Kidney (tissue), 14 donors: ENCODE measurements around the gene IMPG2. TPM values are rescaled to one million over a fixed set of nuclear protein-coding genes. Genes with fewer than 3 reads are reported as not detected.

Source experiments
- DNase-seq, 5 donors: peaks; one replicate each; pipeline ENCODE4 v3.0.0-alpha.2; 2013 to 2020
- FAIRE-seq: peaks from 2 replicates; lab custom pipeline; 2012; peaks lifted over from hg19 to GRCh38; lab: Jason Lieb, UNC
- H3K27ac ChIP-seq, 2 donors: one replicate each; pipeline ENCODE4 v1.7.0; 2013; ENCODE audit warnings: low read depth in 2 of 2, low read length in 2 of 2, inconsistent platforms in 1 of 2
- H3K27me3 ChIP-seq: one replicate; pipeline ENCODE4 v1.7.1; 2013; ENCODE audit warnings: low read length, inconsistent platforms; ENCODE audit not compliant: control insufficient read depth, insufficient read depth
- H3K36me3 ChIP-seq, 3 donors: one replicate each; pipeline versions ENCODE4 v1.7.0 to v1.7.1; 2013; ENCODE audit warnings: low read length in 3 of 3, control low read depth in 1 of 3, inconsistent platforms in 1 of 3; ENCODE audit not compliant: insufficient read depth in 3 of 3, control insufficient read depth in 2 of 3
- H3K4me1 ChIP-seq, 3 donors: one replicate each; pipeline versions ENCODE4 v1.7.0 to v1.7.1; 2013; ENCODE audit warnings: low read length in 3 of 3, inconsistent platforms in 1 of 3, low read depth in 1 of 3; ENCODE audit not compliant: control insufficient read depth in 2 of 3, insufficient read depth in 2 of 3
- H3K4me3 ChIP-seq, 3 donors: one replicate each; pipeline versions ENCODE4 v1.7.0 to v1.8.1; 2013; ENCODE audit warnings: low read length in 3 of 3, control low read depth in 1 of 3, inconsistent platforms in 1 of 3
- H3K9ac ChIP-seq, 3 donors: one replicate each; pipeline versions ENCODE4 v1.7.0 to v1.7.1; 2013; ENCODE audit warnings: low read length in 3 of 3, control low read depth in 1 of 3, inconsistent platforms in 1 of 3
- H3K9me3 ChIP-seq, 3 donors: one replicate each; pipeline versions ENCODE4 v1.7.0 to v1.7.1; 2013; ENCODE audit warnings: low read length in 3 of 3, control low read depth in 1 of 3, inconsistent platforms in 1 of 3; ENCODE audit not compliant: control insufficient read depth in 2 of 3, insufficient read depth in 1 of 3
- intact Hi-C: fragments of 100-400 bp; cut with DNase I; formaldehyde crosslinking; loops from one replicate; pipeline ENCODE4 v1.11.1; 2022
- polyA plus RNA-seq: library from polyadenylated mRNA; stranded (reverse); fragments of 350-450 nt; fragmentation: Illumina TruSeq; extraction: RNeasy Lipid Tissue Mini Kit (QIAGEN cat#74804); gene quantifications from one replicate; pipeline ENCODE4 v1.2.3, GENCODE V29; 2014; ENCODE audit warnings: low read depth, low replicate concordance; ENCODE audit not compliant: insufficient read depth
- total RNA-seq: library from RNA; stranded (reverse); fragmentation: NEBNext Ultra II Directional; extraction: Animal tissue kit (Norgen Biotek cat#: 25700); gene quantifications from one replicate; pipeline ENCODE4 v1.2.1, GENCODE V29; 2021
- TF ChIP-seq, protein P1 (sequence below): IDR thresholded peaks from 3 replicates; pipeline ENCODE4 v1.5.1; 2012; ENCODE audit warnings: mild to moderate bottlenecking, moderate library complexity, borderline replicate concordance; ENCODE audit not compliant: insufficient read depth; ENCODE audit errors: extremely low read depth
- donor health status: control.
- donor health status: control.
- donor health status: control.
- donor health status: control.
- donor health status: control.
- donor health status: DM: yes; HTN: yes; CAD: no.
- donor health status: Normal renal cell carcinoma (clear cell type).

The IMPG2 gene
- total and polyA plus RNA-seq, 2 donors from 2014 or later, result 0.15 to 0.85 TPM

DNA sequence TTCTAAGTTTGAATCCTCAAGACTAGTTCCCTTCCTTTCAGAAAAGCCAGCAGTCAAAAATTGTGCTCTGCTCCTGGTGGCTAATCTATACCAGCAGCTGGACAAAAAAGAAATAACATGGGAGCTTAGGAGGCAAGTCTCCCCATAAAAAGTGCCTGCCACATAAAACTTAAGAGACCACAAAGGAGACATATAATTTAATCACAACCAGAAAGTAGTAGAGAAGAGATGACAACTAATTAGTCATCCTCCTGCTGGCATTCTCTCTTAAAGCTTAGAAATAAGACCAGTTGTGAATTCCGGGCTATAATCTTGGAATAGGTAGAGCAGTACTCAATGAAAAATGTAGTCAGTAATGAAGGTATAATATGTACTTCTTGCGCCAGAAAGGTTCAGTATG, 20.2 kb upstream of the IMPG2 start:
- H3K4me3 ChIP-seq, result no peak overlapping the region
- intact Hi-C loops, result no loop called here
- DNase-seq (no peak), FAIRE-seq (no peak)
- TF ChIP-seq, protein P1, sequence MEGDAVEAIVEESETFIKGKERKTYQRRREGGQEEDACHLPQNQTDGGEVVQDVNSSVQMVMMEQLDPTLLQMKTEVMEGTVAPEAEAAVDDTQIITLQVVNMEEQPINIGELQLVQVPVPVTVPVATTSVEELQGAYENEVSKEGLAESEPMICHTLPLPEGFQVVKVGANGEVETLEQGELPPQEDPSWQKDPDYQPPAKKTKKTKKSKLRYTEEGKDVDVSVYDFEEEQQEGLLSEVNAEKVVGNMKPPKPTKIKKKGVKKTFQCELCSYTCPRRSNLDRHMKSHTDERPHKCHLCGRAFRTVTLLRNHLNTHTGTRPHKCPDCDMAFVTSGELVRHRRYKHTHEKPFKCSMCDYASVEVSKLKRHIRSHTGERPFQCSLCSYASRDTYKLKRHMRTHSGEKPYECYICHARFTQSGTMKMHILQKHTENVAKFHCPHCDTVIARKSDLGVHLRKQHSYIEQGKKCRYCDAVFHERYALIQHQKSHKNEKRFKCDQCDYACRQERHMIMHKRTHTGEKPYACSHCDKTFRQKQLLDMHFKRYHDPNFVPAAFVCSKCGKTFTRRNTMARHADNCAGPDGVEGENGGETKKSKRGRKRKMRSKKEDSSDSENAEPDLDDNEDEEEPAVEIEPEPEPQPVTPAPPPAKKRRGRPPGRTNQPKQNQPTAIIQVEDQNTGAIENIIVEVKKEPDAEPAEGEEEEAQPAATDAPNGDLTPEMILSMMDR, result no peak
- no peaks in the 10 kb centered on the region for H3K27me3 ChIP-seq
- no peaks in the 10 kb centered on the region for H3K9me3 ChIP-seq
- H3K27ac ChIP-seq, result no peak overlapping the region
- H3K9ac ChIP-seq, result no peak overlapping the region
- H3K4me1 ChIP-seq, result no peaks in the 10 kb centered on the region
- peaks cover 0 to 3% (median 0%) of the 10 kb centered on the region in 3 donors for H3K36me3 ChIP-seq

GRCh38 chr3:101333883-101334282, 13.5 kb upstream of the IMPG2 start:
- H3K9me3 ChIP-seq, result no peaks in the 10 kb centered on the region
- no peaks in the 10 kb centered on the region for H3K4me1 ChIP-seq
- DNase-seq (no peak), FAIRE-seq (no peak)
- peaks cover 0 to 5% (median 3%) of the 10 kb centered on the region in 3 donors for H3K36me3 ChIP-seq
- H3K27me3 ChIP-seq, result no peaks in the 10 kb centered on the region
- H3K9ac ChIP-seq, result no peak overlapping the region
- no peak overlapping the region for H3K4me3 ChIP-seq
- TF ChIP-seq, protein P1, result no peak
- H3K27ac ChIP-seq, result no peak overlapping the region
- intact Hi-C loops, result no loop called here

- Histone ChIP-seq H3K9me3 (no peaks in the 10 kb centered on the region), H3K9ac (no peak overlapping the region), H3K4me1 (no peaks in the 10 kb centered on the region), H3K36me3 (peaks cover 0 to 8% (median 2%) of the 10 kb centered on the region in 3 donors), H3K4me3 (no peak overlapping the region), H3K27ac (no peak overlapping the region), H3K27me3 (no peaks in the 10 kb centered on the region)
- FAIRE-seq (no peak), DNase-seq (no peak)
- intact Hi-C loops, result no loop called here
- TF ChIP-seq, protein P1, result no peak
Measured at GRCh38 chr3:101329016-101329673, 8.8 kb upstream of the IMPG2 start.
